ENCODE results near the gene ZNF625.
"Not testable (repeated sequence)": the region's sequence is repeated elsewhere in the genome, so short reads cannot be mapped to it uniquely, and the experiment has no call there.

The ZNF625 gene

DNA sequence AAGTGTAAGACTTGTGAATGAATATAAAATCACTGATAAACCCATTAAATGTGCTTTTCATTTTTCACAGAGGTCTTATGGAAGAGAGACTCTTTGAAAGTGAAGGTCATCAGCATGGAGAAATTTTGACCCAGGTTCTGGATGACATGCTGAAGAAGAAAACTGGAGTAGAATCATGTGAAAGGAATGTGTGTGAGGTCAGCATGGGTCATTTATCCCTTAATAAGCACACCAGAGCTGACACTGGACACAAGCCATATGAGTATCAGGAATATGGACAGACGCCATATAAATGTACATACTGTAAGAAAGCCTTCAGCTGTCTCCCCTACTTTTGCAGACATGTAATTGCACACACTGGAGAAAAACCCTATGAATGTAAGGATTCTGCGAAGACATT lies 45.4 kb downstream of the ZNF625 start:
- no peak overlapping the region for H3K4me3 ChIP-seq (ENCODE audit: low read depth, low read length)
- TF ChIP-seq, protein P1, sequence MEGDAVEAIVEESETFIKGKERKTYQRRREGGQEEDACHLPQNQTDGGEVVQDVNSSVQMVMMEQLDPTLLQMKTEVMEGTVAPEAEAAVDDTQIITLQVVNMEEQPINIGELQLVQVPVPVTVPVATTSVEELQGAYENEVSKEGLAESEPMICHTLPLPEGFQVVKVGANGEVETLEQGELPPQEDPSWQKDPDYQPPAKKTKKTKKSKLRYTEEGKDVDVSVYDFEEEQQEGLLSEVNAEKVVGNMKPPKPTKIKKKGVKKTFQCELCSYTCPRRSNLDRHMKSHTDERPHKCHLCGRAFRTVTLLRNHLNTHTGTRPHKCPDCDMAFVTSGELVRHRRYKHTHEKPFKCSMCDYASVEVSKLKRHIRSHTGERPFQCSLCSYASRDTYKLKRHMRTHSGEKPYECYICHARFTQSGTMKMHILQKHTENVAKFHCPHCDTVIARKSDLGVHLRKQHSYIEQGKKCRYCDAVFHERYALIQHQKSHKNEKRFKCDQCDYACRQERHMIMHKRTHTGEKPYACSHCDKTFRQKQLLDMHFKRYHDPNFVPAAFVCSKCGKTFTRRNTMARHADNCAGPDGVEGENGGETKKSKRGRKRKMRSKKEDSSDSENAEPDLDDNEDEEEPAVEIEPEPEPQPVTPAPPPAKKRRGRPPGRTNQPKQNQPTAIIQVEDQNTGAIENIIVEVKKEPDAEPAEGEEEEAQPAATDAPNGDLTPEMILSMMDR (IDR thresholded peaks at IDR 0.05; ENCODE audit: low read depth, low read length): no peak
- TF ChIP-seq POLR2A (IDR thresholded peaks at IDR 0.05; ENCODE audit: extremely low read depth, insufficient read length): no peak
- no peak for TF ChIP-seq MYC (IDR thresholded peaks at IDR 0.05; ENCODE audit: low read depth, low read length)
- TF ChIP-seq, protein P2, sequence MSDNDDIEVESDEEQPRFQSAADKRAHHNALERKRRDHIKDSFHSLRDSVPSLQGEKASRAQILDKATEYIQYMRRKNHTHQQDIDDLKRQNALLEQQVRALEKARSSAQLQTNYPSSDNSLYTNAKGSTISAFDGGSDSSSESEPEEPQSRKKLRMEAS (IDR thresholded peaks at IDR 0.05; ENCODE audit: low read depth, low read length): no peak
- DNase-seq (ENCODE audit: low read depth): no peak

DNA sequence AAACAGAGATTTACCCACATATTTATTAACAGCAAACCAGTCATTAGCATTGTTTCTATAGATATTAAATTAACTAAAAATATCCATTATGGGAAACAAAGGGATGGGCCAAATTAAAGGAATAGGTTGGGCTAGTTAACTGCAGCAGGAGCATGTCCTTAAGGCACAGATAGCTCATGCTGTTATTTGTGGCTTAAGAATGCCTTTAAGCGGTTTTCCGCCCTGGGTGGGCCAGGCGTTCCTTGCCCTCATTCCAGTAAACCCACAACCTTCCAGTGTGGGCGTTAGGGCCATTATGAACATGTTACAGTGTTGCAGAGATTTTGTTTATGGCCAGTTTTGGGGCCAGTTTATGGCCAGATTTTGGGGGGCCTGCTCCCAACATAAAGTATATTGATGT lies 52.6 kb downstream of the ZNF625 start:
- H3K4me3 ChIP-seq (ENCODE audit: low read depth, low read length); DNase-seq (ENCODE audit: low read depth): not testable (repeated sequence)

DNA sequence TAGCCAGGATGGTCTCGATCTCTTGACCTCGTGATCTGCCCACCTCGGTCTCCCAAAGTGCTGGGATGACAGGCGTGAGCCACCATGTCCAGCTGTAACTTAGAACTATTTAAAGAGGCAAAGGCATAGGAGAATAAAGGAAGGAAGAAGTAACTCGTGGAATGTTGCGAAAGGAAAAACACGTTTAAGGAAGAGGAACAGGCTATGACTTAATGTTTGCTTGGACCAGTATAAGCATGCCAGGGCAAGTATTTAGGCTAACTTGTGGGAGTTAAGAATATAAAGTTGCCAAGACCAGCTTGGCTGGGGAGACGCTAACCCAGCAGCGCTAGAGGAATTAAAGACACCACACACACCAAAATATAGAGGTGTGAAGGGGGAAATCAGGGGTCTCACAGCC lies 58.5 kb downstream of the ZNF625 start:
- TF ChIP-seq MYC (IDR thresholded peaks at IDR 0.05; ENCODE audit: low read depth, low read length): no peak
- TF ChIP-seq POLR2A (IDR thresholded peaks at IDR 0.05; ENCODE audit: extremely low read depth, insufficient read length): no peak
- TF ChIP-seq, protein P1 (IDR thresholded peaks at IDR 0.05; ENCODE audit: low read depth, low read length): no peak
- TF ChIP-seq, protein P2 (IDR thresholded peaks at IDR 0.05; ENCODE audit: low read depth, low read length): no peak
- H3K4me3 ChIP-seq (ENCODE audit: low read depth, low read length): no peak overlapping the region
- DNase-seq (ENCODE audit: low read depth): no peak

DNA sequence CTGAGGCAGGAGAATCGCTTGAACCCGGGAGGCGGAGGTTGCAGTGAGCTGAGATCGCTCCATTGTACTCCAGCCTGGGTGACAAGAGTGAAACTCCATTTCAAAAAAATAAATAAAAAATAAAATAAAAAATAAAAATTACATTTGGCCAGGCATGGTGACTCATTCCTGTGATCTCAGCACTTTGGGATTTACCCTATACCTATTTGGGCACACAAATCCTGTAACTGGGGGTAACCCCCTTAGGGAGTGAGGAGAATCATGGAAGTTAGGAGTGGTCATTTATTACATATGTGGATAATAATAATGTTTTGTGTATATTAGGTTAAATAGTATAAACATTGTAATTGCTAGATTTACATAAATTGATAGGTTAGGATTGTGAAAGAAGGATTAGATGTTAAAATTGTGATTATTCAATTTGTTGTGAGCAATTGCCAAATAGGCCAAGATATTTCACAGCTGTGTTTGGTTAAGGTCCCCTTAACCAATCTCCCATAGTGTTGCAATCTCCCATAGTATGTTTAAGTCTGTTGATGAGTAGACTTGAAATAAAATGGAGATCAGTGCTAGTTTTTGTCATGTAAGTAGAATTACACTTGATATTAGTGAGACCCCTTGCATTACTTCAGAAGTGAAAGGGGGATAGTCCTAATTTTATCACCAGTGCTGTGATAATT lies 61.3 kb downstream of the ZNF625 start:
- TF ChIP-seq POLR2A (IDR thresholded peaks at IDR 0.05; ENCODE audit: extremely low read depth, insufficient read length) (no peak), MYC (IDR thresholded peaks at IDR 0.05; ENCODE audit: low read depth, low read length) (no peak)
- TF ChIP-seq, protein P1 (IDR thresholded peaks at IDR 0.05; ENCODE audit: low read depth, low read length): no peak
- TF ChIP-seq, protein P2 (IDR thresholded peaks at IDR 0.05; ENCODE audit: low read depth, low read length): no peak
- DNase-seq (ENCODE audit: low read depth): peak; percentile 44
- H3K4me3 ChIP-seq (ENCODE audit: low read depth, low read length): no peak overlapping the region
